IPS-20b (cell line): ENCODE results near the gene ATOSB.

Experiments
- H3K27ac ChIP-seq: one replicate; pipeline ENCODE4 v1.5.1; 2013; ENCODE audit warnings: low read length
- H3K27me3 ChIP-seq: 2 replicates; pipeline ENCODE4 v1.6.1; 2013; ENCODE audit warnings: mild to moderate bottlenecking, low read length, inconsistent platforms; ENCODE audit not compliant: insufficient read depth
- H3K36me3 ChIP-seq: 2 replicates; pipeline ENCODE4 v1.6.1; 2013; ENCODE audit warnings: low read depth, mild to moderate bottlenecking, inconsistent platforms, low read length, moderate library complexity; ENCODE audit not compliant: insufficient read depth
- H3K4me1 ChIP-seq: 2 replicates; pipeline ENCODE4 v1.6.1; 2013; ENCODE audit warnings: mild to moderate bottlenecking, control low read depth, inconsistent platforms, low read length, moderate library complexity; ENCODE audit not compliant: insufficient read depth
- H3K4me3 ChIP-seq: 2 replicates; pipeline ENCODE4 v1.5.1; 2013; ENCODE audit warnings: mild to moderate bottlenecking, low read length, inconsistent platforms
- H3K9ac ChIP-seq: 2 replicates; pipeline ENCODE4 v1.6.1; 2013; ENCODE audit warnings: low read depth, mild to moderate bottlenecking, inconsistent platforms, low read length, moderate library complexity
- H3K9me3 ChIP-seq: 2 replicates; pipeline ENCODE4 v1.6.1; 2013; ENCODE audit warnings: mild to moderate bottlenecking, low read depth, low read length, inconsistent platforms; ENCODE audit not compliant: insufficient read depth

The ATOSB gene

DNA sequence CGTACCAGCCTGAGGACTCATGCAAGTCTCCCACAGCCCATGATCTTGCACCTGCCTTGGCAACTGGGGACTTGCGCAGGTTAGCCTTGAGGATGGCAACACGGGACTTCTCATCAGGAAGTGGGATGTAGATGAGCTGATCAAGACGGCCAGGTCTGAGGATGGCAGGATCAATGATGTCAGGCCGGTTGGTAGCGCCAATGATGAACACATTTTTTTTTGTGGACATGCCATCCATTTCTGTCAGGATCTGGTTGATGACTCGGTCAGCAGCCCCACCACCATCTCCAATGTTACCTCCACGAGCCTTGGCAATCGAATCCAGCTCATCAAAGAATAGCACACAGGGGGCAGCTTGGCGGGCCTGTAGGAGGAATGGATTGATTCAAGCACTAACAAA lies 56.2 kb downstream of the ATOSB start:
- H3K27me3 ChIP-seq: no peaks in the 10 kb centered on the region
- H3K27ac ChIP-seq: no peak overlapping the region
- no peak overlapping the region for H3K9ac ChIP-seq
- peaks cover 96% of the 10 kb centered on the region for H3K36me3 ChIP-seq
- no peaks in the 10 kb centered on the region for H3K9me3 ChIP-seq
- H3K4me3 ChIP-seq: no peak overlapping the region
- no peaks in the 10 kb centered on the region for H3K4me1 ChIP-seq

DNA sequence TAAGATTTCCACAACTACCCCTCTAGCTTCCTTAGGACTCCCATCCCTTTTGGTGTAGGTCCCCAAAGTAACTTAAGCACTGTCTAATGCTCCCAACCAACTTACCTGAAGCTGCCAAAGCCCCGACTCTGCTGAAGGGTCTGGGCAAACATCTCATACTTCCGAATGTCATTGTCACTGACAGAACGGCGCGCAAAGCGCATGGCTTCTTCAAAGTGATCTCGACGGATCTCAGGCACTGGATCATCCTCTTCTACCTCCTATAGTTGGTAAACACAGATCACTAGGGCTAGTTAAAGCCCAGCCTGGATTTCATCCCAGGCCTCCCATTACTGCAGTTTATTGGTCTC lies 58.4 kb downstream of the ATOSB start:
- Histone ChIP-seq H3K9me3 (no peaks in the 10 kb centered on the region), H3K9ac (no peak overlapping the region), H3K27ac (no peak overlapping the region), H3K4me3 (no peak overlapping the region), H3K27me3 (no peaks in the 10 kb centered on the region), H3K36me3 (peaks cover 76% of the 10 kb centered on the region), H3K4me1 (no peaks in the 10 kb centered on the region)

DNA sequence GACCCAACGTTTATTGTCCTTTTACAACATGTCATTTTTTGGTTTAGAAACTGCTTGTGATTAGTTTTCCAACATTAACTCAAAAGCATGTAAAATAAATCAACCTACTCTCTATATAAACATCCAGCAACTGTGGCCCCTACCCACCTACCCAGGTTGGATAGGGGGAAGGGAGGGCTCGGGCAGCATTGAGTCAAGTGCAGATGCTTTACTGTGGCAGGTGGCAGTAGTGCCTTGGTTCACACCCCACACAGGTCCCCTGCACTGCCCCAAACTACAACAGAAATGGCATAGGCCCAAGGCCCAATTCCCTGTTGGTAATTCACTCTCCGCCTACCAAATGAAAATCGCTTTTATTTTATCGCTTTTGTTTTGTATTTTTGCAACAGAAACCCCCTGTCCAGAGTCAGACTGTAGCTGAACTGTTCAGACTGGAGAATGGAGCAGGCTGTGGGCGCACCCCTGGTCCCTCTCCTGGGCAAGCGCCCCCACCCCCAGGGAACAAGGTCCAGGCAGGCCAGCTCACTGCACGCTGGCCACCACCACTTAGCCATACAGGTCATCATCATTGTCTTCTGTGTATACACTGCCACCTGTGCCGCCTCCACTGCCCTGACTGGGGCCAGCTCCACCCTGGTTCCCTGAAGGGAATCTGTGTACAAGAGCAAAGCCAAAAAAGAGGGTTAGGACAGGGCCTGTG lies 58.9 kb downstream of the ATOSB start:
- no peak overlapping the region for H3K9ac ChIP-seq
- H3K27me3 ChIP-seq: no peaks in the 10 kb centered on the region
- H3K36me3 ChIP-seq: peaks cover 75% of the 10 kb centered on the region
- no peaks in the 10 kb centered on the region for H3K9me3 ChIP-seq
- no peak overlapping the region for H3K4me3 ChIP-seq
- no peaks in the 10 kb centered on the region for H3K4me1 ChIP-seq
- H3K27ac ChIP-seq: no peak overlapping the region

DNA sequence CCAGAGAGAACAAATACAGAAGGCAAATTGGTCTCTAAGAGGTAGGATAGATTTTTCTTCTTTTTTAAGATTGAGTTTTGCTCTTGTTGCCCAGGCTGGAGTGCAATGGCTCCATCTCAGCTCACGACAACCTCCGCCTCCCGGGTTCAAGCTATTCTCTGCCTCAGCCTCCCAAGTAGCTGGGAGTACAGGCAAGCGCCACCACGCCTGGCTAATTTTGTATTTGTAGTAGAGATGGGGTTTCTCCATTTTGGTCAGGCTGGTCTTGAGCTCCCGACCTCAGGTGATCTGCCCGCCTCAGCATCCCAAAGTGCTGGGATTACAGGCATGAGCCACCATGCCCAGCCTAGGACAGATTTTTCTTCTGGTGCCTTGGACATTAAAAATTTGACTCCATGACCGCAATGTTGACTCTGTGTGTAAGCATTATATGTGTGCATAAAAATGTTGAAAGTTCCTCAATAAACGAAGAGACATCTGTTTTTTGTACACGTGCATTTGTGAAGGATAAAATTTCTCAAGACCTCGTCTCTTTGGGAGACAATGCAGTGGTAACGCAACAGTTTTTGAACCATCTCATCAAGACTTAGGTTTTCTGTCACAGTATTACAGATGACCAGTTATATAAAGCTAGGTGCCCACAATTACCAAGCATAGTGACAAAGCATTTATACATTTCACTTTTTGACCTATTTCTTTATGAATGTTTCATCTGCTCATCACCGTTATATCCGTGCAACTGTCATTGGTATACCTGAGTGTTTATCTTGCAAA lies 60.6 kb downstream of the ATOSB start:
- H3K36me3 ChIP-seq: peaks cover 65% of the 10 kb centered on the region
- no peak overlapping the region for H3K27ac ChIP-seq

DNA sequence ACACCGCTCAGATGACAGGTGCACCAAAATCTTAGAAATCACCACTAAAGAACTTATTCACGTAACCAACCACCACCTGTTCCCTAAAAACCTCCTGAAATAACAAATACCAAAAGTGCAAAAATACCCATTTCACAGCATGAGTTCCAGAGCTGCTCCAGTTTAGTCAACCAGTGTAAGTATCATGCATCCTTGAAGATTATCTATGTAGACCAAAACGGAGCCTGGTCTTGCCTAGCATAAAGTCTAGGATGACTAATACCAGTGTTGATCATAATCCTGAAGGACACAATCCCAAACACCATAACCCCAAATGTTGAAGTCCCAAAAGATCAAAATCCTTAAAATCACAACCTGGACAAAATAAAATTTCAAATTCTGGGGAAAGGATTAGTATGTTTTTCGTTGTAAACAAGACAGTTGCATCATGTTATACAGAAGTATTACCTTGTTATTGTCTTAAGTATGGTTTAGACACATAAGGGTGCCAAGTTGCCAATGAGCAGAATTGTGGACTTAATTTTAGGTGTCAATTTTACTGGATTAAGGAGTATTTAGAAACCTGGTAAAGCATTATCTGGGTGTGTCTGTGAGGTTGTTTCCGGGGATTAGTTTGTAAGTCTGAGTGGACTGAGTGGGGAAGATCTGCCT lies 61.4 kb downstream of the ATOSB start:
- Histone ChIP-seq H3K27me3 (no peaks in the 10 kb centered on the region), H3K4me3 (no peak overlapping the region), H3K9me3 (no peaks in the 10 kb centered on the region), H3K4me1 (no peaks in the 10 kb centered on the region), H3K36me3 (peaks cover 61% of the 10 kb centered on the region), H3K9ac (no peak overlapping the region), H3K27ac (no peak overlapping the region)

More for the DNA sequence above, 60.6 kb downstream of the ATOSB start:
- Histone ChIP-seq H3K4me1 (no peaks in the 10 kb centered on the region), H3K9ac (no peak overlapping the region), H3K27me3 (no peaks in the 10 kb centered on the region), H3K9me3 (no peaks in the 10 kb centered on the region), H3K4me3 (no peak overlapping the region)
